T-cell (primary cell): Measurements from ENCODE around the gene CADM2. TPM values are rescaled to one million over a fixed set of nuclear protein-coding genes. Genes with fewer than 3 reads are reported as not detected.

Source experiments
- ATAC-seq, 4 experiments: fragments of 200-7000 bp in 3 of 4; fragments of 150-1000 bp in 1 of 4; cut with Tn5 transposase; replicated peaks in 1 of 4; 1 replicate in 3 of 4; 2 replicates in 1 of 4; pipeline ENCODE4 v1.10.0; 2021; ENCODE audit warnings: moderate library complexity in 3 of 4, mild to moderate bottlenecking in 2 of 4, moderate number of reproducible peaks in 1 of 4
- CTCF ChIA-PET, 2 donors: fragments of 300-600 bp; sonication (Branson Sonifier 250); formaldehyde crosslinking; loops; one replicate each; lab custom pipeline; 2022; ENCODE audit warnings: antibody characterized with exemption in 2 of 2; lab: Charles Lee
- POLR2A ChIA-PET, 2 donors: fragments of 300-600 bp; sonication (Branson Sonifier 250); formaldehyde crosslinking; loops; one replicate each; lab custom pipeline; 2022; ENCODE audit warnings: antibody characterized with exemption in 2 of 2; lab: Charles Lee
- DNase-seq, 35 experiments: peaks; one replicate each; pipeline versions ENCODE4 v3.0.0 to v3.0.0-alpha.2; 2013 to 2023
- H3K27ac ChIP-seq: one replicate; pipeline ENCODE4 v1.5.1; 2013; ENCODE audit warnings: low read length
- H3K27me3 ChIP-seq, 2 experiments: replicated peaks in 1 of 2; 1 replicate in 1 of 2; 2 replicates in 1 of 2; pipeline versions ENCODE4 v1.6.1 to v1.7.0; 2013; ENCODE audit warnings: low read length in 1 of 2, mixed read lengths in 1 of 2; ENCODE audit not compliant: control insufficient read depth in 2 of 2, insufficient read depth in 2 of 2; ENCODE audit errors: extremely low read depth in 1 of 2
- H3K36me3 ChIP-seq, 2 donors: 1 replicate in 1 of 2; 2 replicates in 1 of 2; pipeline versions ENCODE4 v1.6.1 to v1.7.0; 2013; ENCODE audit warnings: low read length in 1 of 2; ENCODE audit not compliant: control insufficient read depth in 2 of 2, insufficient read depth in 1 of 2; ENCODE audit errors: extremely low read depth in 1 of 2
- H3K4me1 ChIP-seq, 2 experiments: 1 replicate in 1 of 2; 2 replicates in 1 of 2; pipeline versions ENCODE4 v1.6.1 to v1.7.0; 2013; ENCODE audit warnings: low read length in 2 of 2, mixed read lengths in 1 of 2; ENCODE audit not compliant: insufficient read depth in 2 of 2, control insufficient read depth in 1 of 2; ENCODE audit errors: extremely low read depth in 1 of 2
- H3K4me3 ChIP-seq, 2 donors: 1 replicate in 1 of 2; 2 replicates in 1 of 2; pipeline versions ENCODE4 v1.5.1 to v1.7.0; 2013; ENCODE audit warnings: mild to moderate bottlenecking in 2 of 2, low read length in 1 of 2, moderate library complexity in 1 of 2; ENCODE audit not compliant: control insufficient read depth in 1 of 2; ENCODE audit errors: extremely low read depth in 1 of 2
- H3K9me3 ChIP-seq: 2 replicates; pipeline ENCODE4 v1.7.0; 2013
- H3K27ac Mint-ChIP-seq, 2 donors: one replicate each; pipeline ENCODE4 v1.8.0; 2020 to 2021; ENCODE audit warnings: mild to moderate bottlenecking in 2 of 2, mixed read lengths in 2 of 2
- H3K27me3 Mint-ChIP-seq, 2 donors: one replicate each; pipeline ENCODE4 v1.8.0; 2021 to 2022; ENCODE audit warnings: mixed read lengths in 2 of 2
- H3K36me3 Mint-ChIP-seq: one replicate; pipeline ENCODE4 v1.8.0; 2021; ENCODE audit warnings: mixed read lengths
- H3K4me1 Mint-ChIP-seq, 3 donors: one replicate each; pipeline ENCODE4 v1.8.0; 2020 to 2022; ENCODE audit warnings: mixed read lengths in 3 of 3, mild to moderate bottlenecking in 1 of 3
- H3K4me3 Mint-ChIP-seq, 3 donors: one replicate each; pipeline ENCODE4 v1.8.0; 2020 to 2022; ENCODE audit warnings: mild to moderate bottlenecking in 3 of 3, mixed read lengths in 3 of 3, moderate library complexity in 3 of 3
- H3K9me3 Mint-ChIP-seq, 3 donors: one replicate each; pipeline ENCODE4 v1.8.0; 2020 to 2022; ENCODE audit warnings: mixed read lengths in 3 of 3
- WGBS: methylation state at CpG from one replicate; pipeline ENCODE4 v1.1.5; 2013; ENCODE audit warnings: missing lambda C conversion rate; ENCODE audit not compliant: insufficient coverage; 5-methylcytosine and 5-hydroxymethylcytosine counted together
- total RNA-seq, 35 experiments: library from RNA in 6 of 35; stranded (reverse) in 6 of 35; fragments of 120-200 nt in 1 of 35; gene quantifications; one replicate each; pipeline versions ENCODE4 v1.2.1 to v1.2.4 and lab custom pipeline; 2013 to 2026

The CADM2 gene
- total RNA-seq, 5 donors from 2014 or later (not counting 1 experiment from before 2014, with no cell fraction given), result 0.23 to 0.25 TPM; not detected in 3

- Histone ChIP-seq H3K27ac (no peak overlapping the region), H3K4me1 (no peaks in the 10 kb centered on the region), H3K4me3 (no peak overlapping the region), H3K27me3 (no peaks in the 10 kb centered on the region), H3K9me3 (no peaks in the 10 kb centered on the region), H3K36me3 (no peaks in the 10 kb centered on the region)
- no peaks in the 10 kb centered on the region for H3K27me3 Mint-ChIP-seq
- POLR2A ChIA-PET, result no interaction called here
- no peaks in the 10 kb centered on the region for H3K36me3 Mint-ChIP-seq
- H3K27ac Mint-ChIP-seq, result no peak overlapping the region
- DNase-seq (no peak), ATAC-seq (no peak)
- no peaks in the 10 kb centered on the region for H3K4me1 Mint-ChIP-seq
- CTCF ChIA-PET, result no interaction called here
- H3K9me3 Mint-ChIP-seq, result peaks cover 0 to 8% (median 7%) of the 10 kb centered on the region in 3 donors
- no CpG with 5 or more reads among the region's 5 CpGs for WGBS
- H3K4me3 Mint-ChIP-seq, result no peak overlapping the region
Measured at GRCh38 chr3:86056962-86057361, 1098.2 kb downstream of the CADM2 start.

DNA sequence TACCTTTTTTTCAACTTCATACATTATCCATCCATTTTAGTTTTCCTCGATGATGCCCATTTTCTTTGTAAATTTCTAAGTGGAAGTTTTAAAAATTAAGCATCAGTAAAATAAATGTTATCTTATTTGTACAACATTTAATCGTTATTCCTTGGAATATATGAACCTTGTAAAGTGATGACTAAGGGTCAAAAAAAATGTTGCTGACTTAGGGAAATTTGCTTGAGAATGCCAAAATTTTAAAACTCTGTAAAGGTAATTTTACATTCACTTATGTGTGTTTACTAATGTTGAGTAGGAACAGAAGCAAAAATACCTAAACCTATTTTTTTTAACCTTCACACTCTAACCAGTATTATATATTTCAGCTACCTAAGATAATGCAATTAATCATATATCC lies 1115.0 kb downstream of the CADM2 start:
- Mint-ChIP-seq H3K4me1 (no peaks in the 10 kb centered on the region), H3K4me3 (no peak overlapping the region), H3K27ac (no peak overlapping the region), H3K36me3 (no peaks in the 10 kb centered on the region), H3K27me3 (no peaks in the 10 kb centered on the region), H3K9me3 (peaks cover 0 to 7% (median 5%) of the 10 kb centered on the region in 3 donors)
- ChIA-PET CTCF (no interaction called here), POLR2A (no interaction called here)
- WGBS, result no CpG with 5 or more reads among the region's 2 CpGs
- no peaks in the 10 kb centered on the region for H3K9me3 ChIP-seq
- ATAC-seq, result no peak
- no peaks in the 10 kb centered on the region for H3K4me1 ChIP-seq
- no peak overlapping the region for H3K4me3 ChIP-seq
- H3K27me3 ChIP-seq, result no peaks in the 10 kb centered on the region
- H3K27ac ChIP-seq, result no peak overlapping the region
- no peaks in the 10 kb centered on the region for H3K36me3 ChIP-seq
- DNase-seq, result no peak

GRCh38 chr3:86087160-86087871 lies 1128.5 kb downstream of the CADM2 start:
- Histone ChIP-seq H3K4me3 (no peak overlapping the region), H3K4me1 (no peaks in the 10 kb centered on the region), H3K27me3 (peaks cover 0 to 2% of the 10 kb centered on the region in 2 experiments), H3K9me3 (no peaks in the 10 kb centered on the region), H3K27ac (no peak overlapping the region), H3K36me3 (no peaks in the 10 kb centered on the region)
- Mint-ChIP-seq H3K4me1 (no peaks in the 10 kb centered on the region), H3K36me3 (no peaks in the 10 kb centered on the region), H3K27me3 (no peaks in the 10 kb centered on the region), H3K4me3 (no peak overlapping the region), H3K27ac (no peak overlapping the region), H3K9me3 (peaks cover 10 to 34% (median 24%) of the 10 kb centered on the region in 3 donors)
- ATAC-seq (no peak), DNase-seq (no peak)
- WGBS, result no CpG with 5 or more reads among the region's 6 CpGs
- POLR2A ChIA-PET, result no interaction called here
- CTCF ChIA-PET, result no interaction called here

GRCh38 chr3:86104154-86104553 lies 1145.4 kb downstream of the CADM2 start:
- Mint-ChIP-seq H3K9me3 (peaks cover 19 to 24% (median 22%) of the 10 kb centered on the region in 3 donors), H3K27ac (no peak overlapping the region), H3K4me3 (no peak overlapping the region), H3K36me3 (no peaks in the 10 kb centered on the region), H3K4me1 (no peaks in the 10 kb centered on the region), H3K27me3 (no peaks in the 10 kb centered on the region)
- CTCF ChIA-PET, result no interaction called here
- Histone ChIP-seq H3K27ac (no peak overlapping the region), H3K36me3 (no peaks in the 10 kb centered on the region), H3K9me3 (no peaks in the 10 kb centered on the region), H3K27me3 (no peaks in the 10 kb centered on the region), H3K4me1 (no peaks in the 10 kb centered on the region), H3K4me3 (no peak overlapping the region)
- ATAC-seq (no peak), DNase-seq (no peak)
- POLR2A ChIA-PET, result no interaction called here
- no CpG with 5 or more reads among the region's 1 CpG for WGBS

DNA sequence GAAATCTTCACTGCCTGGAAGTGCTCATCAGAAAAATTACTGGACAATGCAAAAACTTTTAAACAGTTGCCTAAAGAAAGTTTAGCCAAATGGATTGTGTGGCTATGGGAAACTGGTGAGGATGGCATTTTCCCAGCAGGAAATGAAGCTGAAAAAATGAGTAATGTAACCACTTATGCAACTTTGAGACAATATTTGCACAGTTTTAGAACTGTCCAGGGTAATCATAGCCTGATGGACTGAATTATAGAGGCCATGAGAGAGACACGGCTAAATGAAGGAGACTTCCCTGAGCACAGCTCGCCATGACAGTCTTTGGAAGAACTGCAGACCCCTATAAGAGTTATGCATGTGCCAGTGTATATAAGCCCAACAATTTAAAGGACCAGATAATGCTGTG lies 1150.6 kb downstream of the CADM2 start:
- no peak for DNase-seq
- Mint-ChIP-seq H3K4me3 (no peak overlapping the region), H3K27me3 (no peaks in the 10 kb centered on the region), H3K9me3 (peaks cover 16 to 35% (median 17%) of the 10 kb centered on the region in 3 donors), H3K27ac (no peak overlapping the region), H3K4me1 (no peaks in the 10 kb centered on the region), H3K36me3 (no peaks in the 10 kb centered on the region)
- Histone ChIP-seq H3K9me3 (no peaks in the 10 kb centered on the region), H3K27me3 (no peaks in the 10 kb centered on the region), H3K4me1 (no peaks in the 10 kb centered on the region), H3K4me3 (no peak overlapping the region), H3K27ac (no peak overlapping the region), H3K36me3 (no peaks in the 10 kb centered on the region)
- ATAC-seq, result no peak
- ChIA-PET POLR2A (no interaction called here), CTCF (no interaction called here)
- 49% methylated on average over 2 of the region's 2 CpGs for WGBS
